ENCODE results near the gene MAFB. TPM values are rescaled to one million over a fixed set of nuclear protein-coding genes. Genes with fewer than 3 reads are reported as not detected.

Gene MAFB
- total and polyA plus RNA-seq, 12 donors, result 7.5 to 79.0 (median 37.6) TPM

- TF ChIP-seq POLR2A (IDR thresholded peaks at IDR 0.05) (no peak), CTCF (IDR thresholded peaks at IDR 0.05) (no peak)
- intact Hi-C loops (cut with DNase I), result no loop called here
- Histone ChIP-seq H3K27ac (no peak overlapping the region), H3K36me3 (replicated peaks in 1 of 2) (no peaks in the 10 kb centered on the region), H3K4me3 (no peak overlapping the region), H3K9me3 (replicated peaks in 1 of 3) (no peaks in the 10 kb centered on the region), H3K4me1 (replicated peaks in 1 of 2) (no peaks in the 10 kb centered on the region), H3K27me3 (no peaks in the 10 kb centered on the region)
- WGBS, 4 donors, result 87 to 95% (median 93%) methylated on average over 2 of the region's 2 CpGs
- DNase-seq, result no peak
Measured at GRCh38 chr20:40636486-40636885, 52.5 kb downstream of the MAFB start.

GRCh38 chr20:40635971-40636370 is 53.1 kb downstream of the MAFB start:
- intact Hi-C loops (cut with DNase I), result no loop called here
- no peak for DNase-seq
- Histone ChIP-seq H3K4me1 (replicated peaks in 1 of 2) (no peaks in the 10 kb centered on the region), H3K36me3 (replicated peaks in 1 of 2) (no peaks in the 10 kb centered on the region), H3K27me3 (no peaks in the 10 kb centered on the region), H3K27ac (no peak overlapping the region), H3K4me3 (no peak overlapping the region), H3K9me3 (replicated peaks in 1 of 3) (no peaks in the 10 kb centered on the region)
- TF ChIP-seq CTCF (IDR thresholded peaks at IDR 0.05) (no peak), POLR2A (IDR thresholded peaks at IDR 0.05) (no peak)
